Liver (tissue), 9 donors: ENCODE results near the gene C2orf74. TPM values are rescaled to one million over a fixed set of nuclear protein-coding genes. Genes with fewer than 3 reads are reported as not detected.
A peak's percentile ranks its signal among the peaks of the same experiment; 100 is the strongest.

Experiments
- DNase-seq: peaks from one replicate; pipeline ENCODE4 v3.0.0-alpha.2; 2017; ENCODE audit warnings: low spot score
- H3K27ac ChIP-seq, 2 donors: one replicate each; pipeline ENCODE4 v1.7.0; 2013; ENCODE audit warnings: inconsistent platforms in 2 of 2, low read length in 2 of 2, control low read depth in 1 of 2, low read depth in 1 of 2, mild to moderate bottlenecking in 1 of 2
- H3K27me3 ChIP-seq, 4 donors: one replicate each; pipeline versions ENCODE4 v1.6.1 to v1.7.0; 2013; ENCODE audit warnings: low read length in 3 of 4, inconsistent platforms in 1 of 4, mild to moderate bottlenecking in 1 of 4, moderate library complexity in 1 of 4; ENCODE audit not compliant: control insufficient read depth in 4 of 4, insufficient read depth in 4 of 4
- H3K36me3 ChIP-seq, 4 donors: one replicate each; pipeline versions ENCODE4 v1.6.1 to v1.7.0; 2013; ENCODE audit warnings: low read length in 3 of 4, mild to moderate bottlenecking in 3 of 4, low read depth in 1 of 4, moderate library complexity in 1 of 4; ENCODE audit not compliant: control insufficient read depth in 4 of 4, insufficient read depth in 3 of 4
- H3K4me1 ChIP-seq, 4 donors: one replicate each; pipeline versions ENCODE4 v1.6.1 to v1.7.0; 2013; ENCODE audit warnings: low read length in 3 of 4, mild to moderate bottlenecking in 3 of 4, moderate library complexity in 1 of 4; ENCODE audit not compliant: control insufficient read depth in 4 of 4, insufficient read depth in 4 of 4
- H3K4me3 ChIP-seq, 3 donors: one replicate each; pipeline versions ENCODE4 v1.6.1 to v1.7.0; 2013; ENCODE audit warnings: low read length in 3 of 3, control low read depth in 1 of 3, low read depth in 1 of 3, mild to moderate bottlenecking in 1 of 3
- H3K9ac ChIP-seq, 2 donors: one replicate each; pipeline ENCODE4 v1.7.0; 2013; ENCODE audit warnings: low read length in 2 of 2, mild to moderate bottlenecking in 2 of 2, moderate library complexity in 2 of 2, control low read depth in 1 of 2, low read depth in 1 of 2
- H3K9me3 ChIP-seq, 4 donors: one replicate each; pipeline versions ENCODE4 v1.6.1 to v1.7.0; 2013; ENCODE audit warnings: low read length in 3 of 4; ENCODE audit not compliant: control insufficient read depth in 4 of 4
- ATF3 ChIP-seq: IDR thresholded peaks from 2 replicates; pipeline ENCODE4 v1.6.1; 2016; ENCODE audit warnings: antibody characterized with exemption
- EGR1 ChIP-seq, 2 donors: IDR thresholded peaks; 2 replicates each; pipeline ENCODE4 v1.6.1; 2016 to 2018; ENCODE audit warnings: antibody characterized with exemption in 2 of 2, low read depth in 2 of 2
- FOXA1 ChIP-seq: IDR thresholded peaks from 2 replicates; pipeline ENCODE4 v1.6.1; 2016; ENCODE audit warnings: antibody characterized with exemption
- GABPA ChIP-seq, 2 donors: IDR thresholded peaks in 1 of 2; conservative IDR thresholded peaks in 1 of 2; 2 replicates each; pipeline ENCODE4 v1.6.1; 2016; ENCODE audit warnings: antibody characterized with exemption in 2 of 2, mild to moderate bottlenecking in 1 of 2, moderate library complexity in 1 of 2
- HNF4A ChIP-seq, 2 donors: conservative IDR thresholded peaks; 2 replicates each; pipeline ENCODE4 v1.6.1; 2016; ENCODE audit warnings: antibody characterized with exemption in 2 of 2, mild to moderate bottlenecking in 2 of 2
- HNF4G ChIP-seq: IDR thresholded peaks from 2 replicates; pipeline ENCODE4 v1.6.1; 2016; ENCODE audit warnings: antibody characterized with exemption
- JUND ChIP-seq, 2 donors: IDR thresholded peaks; 2 replicates each; pipeline ENCODE4 v1.6.1; 2016; ENCODE audit warnings: antibody characterized with exemption in 2 of 2
- NR2F2 ChIP-seq: IDR thresholded peaks from 2 replicates; pipeline ENCODE4 v1.6.1; 2016; ENCODE audit warnings: antibody characterized with exemption
- RAD21 ChIP-seq, 2 donors: IDR thresholded peaks; 2 replicates each; pipeline ENCODE4 v1.6.1; 2016; ENCODE audit warnings: antibody characterized with exemption in 2 of 2, mild to moderate bottlenecking in 2 of 2
- RXRA ChIP-seq, 2 donors: IDR thresholded peaks; 2 replicates each; pipeline ENCODE4 v1.6.1; 2017 to 2018; ENCODE audit warnings: antibody characterized with exemption in 2 of 2, mild to moderate bottlenecking in 1 of 2
- SP1 ChIP-seq: IDR thresholded peaks from 2 replicates; pipeline ENCODE4 v1.6.1; 2018; ENCODE audit warnings: antibody characterized with exemption, mild to moderate bottlenecking
- TAF1 ChIP-seq: conservative IDR thresholded peaks from 2 replicates; pipeline ENCODE4 v1.6.1; 2016; ENCODE audit warnings: antibody characterized with exemption, mild to moderate bottlenecking
- YY1 ChIP-seq: IDR thresholded peaks from 2 replicates; pipeline ENCODE4 v1.6.1; 2016; ENCODE audit warnings: antibody characterized with exemption, mild to moderate bottlenecking
- ZBTB33 ChIP-seq: IDR thresholded peaks from 2 replicates; pipeline ENCODE4 v1.6.1; 2016; ENCODE audit warnings: antibody characterized with exemption
- WGBS: extraction: QIAGEN DNeasy Blood & Tissue Kit; methylation state at CpG from one replicate; pipeline ENCODE4 v1.1.7; 2013; 5-methylcytosine and 5-hydroxymethylcytosine counted together
- polyA plus RNA-seq, 2 donors: library from polyadenylated mRNA; stranded (reverse) in 1 of 2; unstranded in 1 of 2; fragments of 200-250 nt in 1 of 2; fragments of >200 nt in 1 of 2; fragmentation: Nextera tagmentation in 1 of 2; extraction: Ambion mirVana in 1 of 2; gene quantifications; one replicate each; pipeline versions ENCODE4 v1.2.1 to v1.2.3, GENCODE V29; 2013 to 2015
- total RNA-seq, 2 donors: library from RNA; depleted of rRNA; stranded (reverse); fragments of >200 nt; gene quantifications; one replicate each; pipeline ENCODE4 v1.2.3, GENCODE V29; 2014
- TF ChIP-seq, protein P1 (sequence below): IDR thresholded peaks from 2 replicates; pipeline ENCODE4 v1.6.1; 2016; ENCODE audit warnings: antibody characterized with exemption
- TF ChIP-seq, protein P2 (sequence below): IDR thresholded peaks from 2 replicates; pipeline ENCODE4 v1.6.1; 2016; ENCODE audit warnings: antibody characterized with exemption, mild to moderate bottlenecking
- donor health status: healthy.
- donor health status: healthy.
- donor health status: healthy.
- donor health status: healthy.
- donor health status: healthy.

C2orf74 gene
- total and polyA plus RNA-seq, 4 donors, result 3.5 to 23.3 (median 5.6) TPM

DNA sequence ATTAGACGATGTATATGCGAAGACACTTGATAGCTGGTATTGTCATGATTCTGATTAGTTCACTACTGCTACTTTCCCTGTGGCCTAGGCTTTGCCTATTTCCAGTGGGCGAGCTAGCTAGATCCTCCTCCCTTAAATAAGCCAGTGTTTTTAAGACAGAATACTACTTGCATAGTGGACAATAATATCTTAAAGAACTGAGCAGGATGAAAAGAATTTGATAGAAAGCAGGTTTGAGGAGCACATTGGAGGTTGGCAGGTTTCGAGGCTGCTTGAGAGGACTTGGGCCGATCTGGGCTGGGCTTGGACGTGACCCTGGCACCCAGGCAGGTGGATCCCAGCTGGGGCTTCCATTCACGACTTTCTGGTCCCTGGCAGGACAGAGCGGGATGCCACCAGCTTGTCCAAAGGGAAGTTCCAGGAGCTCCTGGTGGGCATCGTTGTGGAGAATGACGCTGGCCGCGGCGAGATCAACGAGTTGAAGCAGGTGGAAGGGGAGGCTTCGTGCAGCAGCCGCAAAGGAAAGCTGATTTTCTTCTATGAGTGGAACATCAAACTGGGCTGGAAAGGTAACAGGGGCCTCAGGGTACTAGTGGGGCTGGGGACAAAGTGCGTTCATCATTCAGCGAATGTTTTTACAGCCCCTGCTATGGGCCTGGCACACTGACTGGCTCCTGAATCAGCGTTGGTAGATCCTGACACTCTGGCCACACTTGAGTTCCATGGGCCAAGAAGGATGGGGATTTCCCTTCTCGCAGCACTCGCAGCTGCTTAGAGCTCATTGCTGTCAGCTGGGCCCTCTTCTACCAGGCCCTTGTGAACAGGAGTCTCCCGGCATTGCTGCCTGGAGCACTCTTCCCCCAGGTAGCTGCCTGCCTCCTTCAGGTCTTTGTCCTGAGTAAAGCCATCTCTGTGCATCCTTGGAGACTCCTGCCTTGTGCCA is 16.9 kb downstream of the C2orf74 start:
- Histone ChIP-seq H3K4me3 (peak overlapping the region in 2 of 3 donors; percentile 16 to 55), H3K27me3 (no peaks in the 10 kb centered on the region), H3K9me3 (no peaks in the 10 kb centered on the region), H3K4me1 (peaks cover 3 to 39% (median 21%) of the 10 kb centered on the region in 4 donors), H3K27ac (peak overlapping the region in 1 of 2 donors; percentile 98), H3K9ac (peak overlapping the region in 1 of 2 donors; percentile 82), H3K36me3 (peaks cover 2 to 42% (median 26%) of the 10 kb centered on the region in 4 donors)
- 92% methylated on average over 22 of the region's 22 CpGs for WGBS
- DNase-seq, result no peak
- TF ChIP-seq YY1 (no peak), HNF4G (no peak), JUND (IDR thresholded peaks at IDR 0.05) (no peak), RXRA (IDR thresholded peaks at IDR 0.05) (no peak), FOXA1 (no peak), TAF1 (no peak), ZBTB33 (no peak), HNF4A (conservative IDR thresholded peaks at IDR 0.05) (no peak), ATF3 (no peak), GABPA (IDR thresholded peaks at IDR 0.05 in 1 of 2, conservative IDR thresholded peaks at IDR 0.05 in 1 of 2) (no peak), SP1 (no peak), NR2F2 (no peak), RAD21 (IDR thresholded peaks at IDR 0.05) (no peak), EGR1 (IDR thresholded peaks at IDR 0.05; ENCODE audit: low read depth in 2 of 2) (no peak)
- TF ChIP-seq, protein P1, sequence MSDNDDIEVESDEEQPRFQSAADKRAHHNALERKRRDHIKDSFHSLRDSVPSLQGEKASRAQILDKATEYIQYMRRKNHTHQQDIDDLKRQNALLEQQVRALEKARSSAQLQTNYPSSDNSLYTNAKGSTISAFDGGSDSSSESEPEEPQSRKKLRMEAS, result no peak
- TF ChIP-seq, protein P2, sequence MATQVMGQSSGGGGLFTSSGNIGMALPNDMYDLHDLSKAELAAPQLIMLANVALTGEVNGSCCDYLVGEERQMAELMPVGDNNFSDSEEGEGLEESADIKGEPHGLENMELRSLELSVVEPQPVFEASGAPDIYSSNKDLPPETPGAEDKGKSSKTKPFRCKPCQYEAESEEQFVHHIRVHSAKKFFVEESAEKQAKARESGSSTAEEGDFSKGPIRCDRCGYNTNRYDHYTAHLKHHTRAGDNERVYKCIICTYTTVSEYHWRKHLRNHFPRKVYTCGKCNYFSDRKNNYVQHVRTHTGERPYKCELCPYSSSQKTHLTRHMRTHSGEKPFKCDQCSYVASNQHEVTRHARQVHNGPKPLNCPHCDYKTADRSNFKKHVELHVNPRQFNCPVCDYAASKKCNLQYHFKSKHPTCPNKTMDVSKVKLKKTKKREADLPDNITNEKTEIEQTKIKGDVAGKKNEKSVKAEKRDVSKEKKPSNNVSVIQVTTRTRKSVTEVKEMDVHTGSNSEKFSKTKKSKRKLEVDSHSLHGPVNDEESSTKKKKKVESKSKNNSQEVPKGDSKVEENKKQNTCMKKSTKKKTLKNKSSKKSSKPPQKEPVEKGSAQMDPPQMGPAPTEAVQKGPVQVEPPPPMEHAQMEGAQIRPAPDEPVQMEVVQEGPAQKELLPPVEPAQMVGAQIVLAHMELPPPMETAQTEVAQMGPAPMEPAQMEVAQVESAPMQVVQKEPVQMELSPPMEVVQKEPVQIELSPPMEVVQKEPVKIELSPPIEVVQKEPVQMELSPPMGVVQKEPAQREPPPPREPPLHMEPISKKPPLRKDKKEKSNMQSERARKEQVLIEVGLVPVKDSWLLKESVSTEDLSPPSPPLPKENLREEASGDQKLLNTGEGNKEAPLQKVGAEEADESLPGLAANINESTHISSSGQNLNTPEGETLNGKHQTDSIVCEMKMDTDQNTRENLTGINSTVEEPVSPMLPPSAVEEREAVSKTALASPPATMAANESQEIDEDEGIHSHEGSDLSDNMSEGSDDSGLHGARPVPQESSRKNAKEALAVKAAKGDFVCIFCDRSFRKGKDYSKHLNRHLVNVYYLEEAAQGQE, result no peak
